Hematopoietic multipotent progenitor cell treated with erythropoietin and hydrocortisone succinate and interleukin-3 and kit ligand, for 8 days (in vitro differentiated cells): ENCODE data around the gene SCRG1.

Experiments
- DNase-seq: peaks from one replicate; pipeline ENCODE4 v3.0.0-alpha.2; 2015

Gene SCRG1

GRCh38 chr4:173398779-173399415 lies at the start of gene SCRG1:
TSS of gene SCRG1 (minus strand) at chr4:173399116. CDS start at chr4:173391414, 7,702 bp downstream.
- no peak for DNase-seq

GRCh38 chr4:173448103-173448502 lies 49.2 kb upstream of the SCRG1 start:
- no peak for DNase-seq

- no peak for DNase-seq
Measured at GRCh38 chr4:173446416-173446815, 47.5 kb upstream of the SCRG1 start.

GRCh38 chr4:173443121-173443520 lies 44.2 kb upstream of the SCRG1 start:
- DNase-seq: peak; percentile 37

- peak; percentile 35 for DNase-seq
Measured at GRCh38 chr4:173442223-173442932, 43.5 kb upstream of the SCRG1 start.

- no peak for DNase-seq
Measured at GRCh38 chr4:173440888-173441287, 42.0 kb upstream of the SCRG1 start.

GRCh38 chr4:173436771-173437265 lies 37.9 kb upstream of the SCRG1 start:
- DNase-seq: no peak

GRCh38 chr4:173436149-173436579 lies 37.2 kb upstream of the SCRG1 start:
- DNase-seq: no peak

- no peak for DNase-seq
Measured at GRCh38 chr4:173434231-173434630, 35.3 kb upstream of the SCRG1 start.

- DNase-seq: no peak
Measured at GRCh38 chr4:173433447-173433846, 34.5 kb upstream of the SCRG1 start.

- DNase-seq: no peak
Measured at GRCh38 chr4:173432430-173432829, 33.5 kb upstream of the SCRG1 start.

- no peak for DNase-seq
Measured at GRCh38 chr4:173426064-173426463, 27.1 kb upstream of the SCRG1 start.

GRCh38 chr4:173424899-173425805 lies 26.2 kb upstream of the SCRG1 start:
- DNase-seq: no peak

- peak; percentile 59 for DNase-seq
Measured at GRCh38 chr4:173420801-173421200, 21.9 kb upstream of the SCRG1 start.

- DNase-seq: peak; percentile 58
Measured at GRCh38 chr4:173420324-173420752, 21.4 kb upstream of the SCRG1 start.

- DNase-seq: no peak
Measured at GRCh38 chr4:173418639-173419038, 19.7 kb upstream of the SCRG1 start.

- DNase-seq: no peak
Measured at GRCh38 chr4:173417833-173418232, 18.9 kb upstream of the SCRG1 start.

- DNase-seq: peak; percentile 18
Measured at GRCh38 chr4:173415885-173416653, 17.2 kb upstream of the SCRG1 start.

GRCh38 chr4:173415092-173415491 lies 16.2 kb upstream of the SCRG1 start:
- no peak for DNase-seq

- DNase-seq: no peak
Measured at GRCh38 chr4:173414456-173414855, 15.5 kb upstream of the SCRG1 start.

GRCh38 chr4:173413036-173413435 lies 14.1 kb upstream of the SCRG1 start:
- no peak for DNase-seq

- DNase-seq: no peak
Measured at GRCh38 chr4:173411106-173411693, 12.3 kb upstream of the SCRG1 start.
